BE2C (cell line): ENCODE results near the gene DIAPH3.
"Not testable (repeated sequence)": the region's sequence is repeated elsewhere in the genome, so short reads cannot be mapped to it uniquely, and the experiment has no call there.

Source experiments
- DNase-seq: peaks from one replicate; pipeline ENCODE4 v3.0.0-alpha.2; 2020
- H3K27me3 ChIP-seq: fragments of 250-450 bp; sonication (Bioruptor Pico); 2 replicates; pipeline ENCODE4 v1.5.1; 2020; ENCODE audit warnings: mild to moderate bottlenecking
- H3K36me3 ChIP-seq: fragments of 250-450 bp; sonication (Bioruptor Pico); 2 replicates; pipeline ENCODE4 v1.5.1; 2020; ENCODE audit warnings: mild to moderate bottlenecking
- H3K4me1 ChIP-seq: fragments of 250-450 bp; sonication (Bioruptor Pico); 2 replicates; pipeline ENCODE4 v1.5.1; 2020
- H3K4me3 ChIP-seq: 2 replicates; pipeline ENCODE4 v1.5.1; 2011; ENCODE audit warnings: low read depth, low read length
- H3K9me3 ChIP-seq: fragments of 250-450 bp; sonication (Bioruptor Pico); 2 replicates; pipeline ENCODE4 v1.5.1; 2020
- TF ChIP-seq, protein P1 (sequence below): IDR thresholded peaks from 2 replicates; pipeline ENCODE4 v1.5.1; 2012; ENCODE audit warnings: mild to moderate bottlenecking, low read depth, low read length

DIAPH3 gene

DNA sequence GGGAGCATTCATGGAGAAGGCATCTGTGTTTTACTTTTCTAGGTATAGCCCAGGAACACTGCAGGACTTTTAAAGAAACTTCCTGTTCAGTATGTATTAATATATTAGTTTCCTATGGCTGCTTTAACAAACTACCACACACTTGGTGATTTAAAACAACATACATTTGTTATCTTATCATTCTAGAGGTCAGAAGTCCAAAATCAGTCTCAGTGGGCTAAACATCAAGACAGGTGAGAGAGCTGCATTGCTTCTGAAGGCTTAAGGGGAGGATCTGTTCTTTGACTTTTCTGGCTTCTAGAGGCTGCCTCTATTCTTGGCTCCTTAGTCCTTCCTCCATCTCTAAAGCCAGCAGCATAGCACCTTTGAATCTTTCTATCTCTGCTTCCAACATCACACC, 37.6 kb upstream of the DIAPH3 start:
- Histone ChIP-seq H3K9me3 (no peaks in the 10 kb centered on the region), H3K36me3 (no peaks in the 10 kb centered on the region), H3K27me3 (no peaks in the 10 kb centered on the region), H3K4me1 (peaks cover 3% of the 10 kb centered on the region; the same call in 1 of the 2 replicates), H3K4me3 (no peak overlapping the region)
- TF ChIP-seq, protein P1, sequence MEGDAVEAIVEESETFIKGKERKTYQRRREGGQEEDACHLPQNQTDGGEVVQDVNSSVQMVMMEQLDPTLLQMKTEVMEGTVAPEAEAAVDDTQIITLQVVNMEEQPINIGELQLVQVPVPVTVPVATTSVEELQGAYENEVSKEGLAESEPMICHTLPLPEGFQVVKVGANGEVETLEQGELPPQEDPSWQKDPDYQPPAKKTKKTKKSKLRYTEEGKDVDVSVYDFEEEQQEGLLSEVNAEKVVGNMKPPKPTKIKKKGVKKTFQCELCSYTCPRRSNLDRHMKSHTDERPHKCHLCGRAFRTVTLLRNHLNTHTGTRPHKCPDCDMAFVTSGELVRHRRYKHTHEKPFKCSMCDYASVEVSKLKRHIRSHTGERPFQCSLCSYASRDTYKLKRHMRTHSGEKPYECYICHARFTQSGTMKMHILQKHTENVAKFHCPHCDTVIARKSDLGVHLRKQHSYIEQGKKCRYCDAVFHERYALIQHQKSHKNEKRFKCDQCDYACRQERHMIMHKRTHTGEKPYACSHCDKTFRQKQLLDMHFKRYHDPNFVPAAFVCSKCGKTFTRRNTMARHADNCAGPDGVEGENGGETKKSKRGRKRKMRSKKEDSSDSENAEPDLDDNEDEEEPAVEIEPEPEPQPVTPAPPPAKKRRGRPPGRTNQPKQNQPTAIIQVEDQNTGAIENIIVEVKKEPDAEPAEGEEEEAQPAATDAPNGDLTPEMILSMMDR, result no peak
- no peak for DNase-seq

DNA sequence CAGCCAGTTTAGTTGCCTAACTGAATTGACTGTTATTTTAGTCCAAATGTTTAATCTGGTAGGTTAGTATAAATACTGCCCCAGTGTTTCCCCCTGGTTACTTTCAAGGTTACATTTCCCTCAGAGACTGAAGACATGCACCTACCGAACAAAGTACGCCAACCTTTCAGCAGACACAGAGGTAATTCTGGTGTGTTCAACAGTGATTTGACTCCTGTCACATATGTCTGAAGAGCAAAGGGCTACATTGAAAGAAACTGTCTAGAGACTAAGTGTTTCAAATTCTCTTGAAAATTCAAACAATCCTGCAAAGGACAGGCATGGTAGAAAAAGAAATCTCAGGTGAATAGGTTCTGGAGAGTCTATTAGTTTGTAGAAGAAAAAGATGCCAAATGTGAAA, 32.2 kb upstream of the DIAPH3 start:
- not testable (repeated sequence) for H3K27me3 ChIP-seq, H3K9me3 ChIP-seq, H3K4me3 ChIP-seq, H3K4me1 ChIP-seq, H3K36me3 ChIP-seq, DNase-seq

DNA sequence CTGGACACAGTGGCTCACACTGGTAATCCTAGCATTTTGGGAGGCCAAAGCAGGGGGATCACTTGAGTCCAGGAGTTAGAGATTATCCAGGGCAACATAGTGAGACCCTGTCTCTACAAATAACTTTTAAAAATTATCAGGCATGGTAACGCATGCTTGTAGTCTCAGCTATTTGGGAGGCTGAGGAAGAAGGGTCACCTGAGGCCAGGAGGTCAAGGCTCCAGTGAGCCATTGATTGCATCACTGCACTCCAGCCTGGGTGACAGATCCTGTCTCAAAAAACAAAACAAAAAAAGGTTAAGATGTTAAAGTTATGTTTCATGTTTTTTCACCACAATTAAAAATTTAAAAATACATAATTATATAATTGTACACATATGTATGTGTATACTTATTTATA, 19.2 kb upstream of the DIAPH3 start:
- DNase-seq, result no peak
- Histone ChIP-seq H3K36me3 (no peaks in the 10 kb centered on the region), H3K27me3 (no peaks in the 10 kb centered on the region), H3K9me3 (no peaks in the 10 kb centered on the region), H3K4me1 (no peaks in the 10 kb centered on the region), H3K4me3 (no peak overlapping the region)
- TF ChIP-seq, protein P1, result no peak

DNA sequence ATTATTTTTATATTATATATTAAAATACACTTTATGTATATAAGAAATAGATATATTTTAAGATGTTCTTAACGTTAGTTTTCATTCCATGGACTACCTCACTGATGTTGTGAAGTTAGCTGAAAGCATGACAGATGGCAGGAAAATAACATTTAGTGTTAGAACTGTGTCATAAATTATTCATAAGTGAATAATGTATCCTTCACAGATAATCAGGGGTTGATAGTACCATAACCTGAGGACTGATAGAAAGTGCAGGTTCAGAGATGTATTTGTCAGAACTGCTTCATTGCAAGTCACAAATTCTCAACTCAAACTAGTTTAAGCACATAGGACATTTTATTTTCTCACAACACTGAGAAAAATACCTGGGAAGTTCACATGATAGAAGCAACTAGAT, 14.6 kb upstream of the DIAPH3 start:
- Histone ChIP-seq H3K4me1 (no peaks in the 10 kb centered on the region), H3K36me3 (no peaks in the 10 kb centered on the region), H3K9me3 (no peaks in the 10 kb centered on the region), H3K4me3 (no peak overlapping the region), H3K27me3 (no peaks in the 10 kb centered on the region)
- DNase-seq, result no peak
- TF ChIP-seq, protein P1, result no peak

DNA sequence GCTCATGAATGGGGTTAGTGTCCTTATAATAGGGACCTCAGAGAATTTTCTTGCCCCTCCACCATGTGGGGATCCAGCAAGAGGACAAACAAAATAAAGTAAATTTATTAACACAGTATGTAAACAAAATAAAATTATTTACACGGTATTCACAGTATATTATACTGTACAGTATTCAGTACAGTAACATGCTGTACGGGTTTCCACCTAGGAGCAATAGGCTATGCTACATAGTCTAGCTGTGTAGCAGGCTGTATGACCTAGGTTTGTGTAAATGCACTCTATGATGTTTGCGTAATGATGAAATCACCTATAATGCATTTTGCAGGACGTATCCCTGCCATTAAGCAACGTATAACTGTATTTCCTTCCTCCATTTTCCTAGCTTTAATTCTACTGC, 11.8 kb upstream of the DIAPH3 start:
- H3K4me1 ChIP-seq, result no peaks in the 10 kb centered on the region
- H3K36me3 ChIP-seq, result no peaks in the 10 kb centered on the region
- H3K27me3 ChIP-seq, result no peaks in the 10 kb centered on the region
- no peak overlapping the region for H3K4me3 ChIP-seq
- DNase-seq, result no peak
- H3K9me3 ChIP-seq, result no peaks in the 10 kb centered on the region
- TF ChIP-seq, protein P1, result no peak

DNA sequence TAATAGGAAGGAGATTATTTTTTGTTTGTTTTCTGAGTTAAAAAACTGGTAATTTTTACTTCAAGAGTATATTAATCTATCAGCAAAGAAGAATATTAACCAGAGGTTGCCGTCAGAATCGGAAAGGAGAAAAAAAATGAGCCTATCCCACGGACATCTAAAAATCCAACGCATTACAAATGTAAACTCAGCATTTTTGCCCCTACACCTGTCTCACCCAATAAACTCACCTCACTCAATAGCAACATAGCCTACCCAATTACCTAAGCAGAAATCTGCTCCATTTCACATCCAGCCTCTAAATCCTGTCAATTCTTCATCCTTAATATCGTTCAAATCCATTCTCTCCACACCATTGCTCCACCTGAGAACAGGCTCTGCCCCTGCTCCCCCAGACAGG, 10.4 kb upstream of the DIAPH3 start:
- no peak overlapping the region for H3K4me3 ChIP-seq
- H3K4me1 ChIP-seq, result no peaks in the 10 kb centered on the region
- H3K36me3 ChIP-seq, result no peaks in the 10 kb centered on the region
- no peaks in the 10 kb centered on the region for H3K9me3 ChIP-seq
- no peaks in the 10 kb centered on the region for H3K27me3 ChIP-seq
- DNase-seq, result no peak
- TF ChIP-seq, protein P1, result no peak

DNA sequence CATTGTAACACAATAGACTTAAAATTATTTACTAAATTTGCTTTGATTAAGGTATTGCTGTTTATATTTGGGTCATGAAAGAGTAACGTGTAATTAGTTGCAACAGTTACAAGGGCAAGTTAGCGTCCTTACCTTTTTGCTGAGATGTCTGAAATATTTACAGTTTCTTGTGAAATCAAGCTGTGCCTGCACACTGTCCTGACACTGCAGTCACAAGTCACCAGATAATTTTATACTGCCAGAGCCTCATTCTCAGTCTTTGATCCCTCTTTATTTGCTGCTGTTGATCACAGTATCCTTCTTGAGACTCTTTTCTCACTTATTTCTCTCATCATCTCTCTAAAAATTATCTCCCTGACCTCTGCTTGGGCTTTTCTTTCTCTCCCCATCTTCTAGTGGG, 8.4 kb upstream of the DIAPH3 start:
- Histone ChIP-seq H3K27me3 (no peaks in the 10 kb centered on the region), H3K4me3 (no peak overlapping the region), H3K36me3 (no peaks in the 10 kb centered on the region), H3K9me3 (no peaks in the 10 kb centered on the region), H3K4me1 (no peaks in the 10 kb centered on the region)
- no peak for DNase-seq
- TF ChIP-seq, protein P1, result no peak
